ENCODE measurements around the gene CIPC.

The CIPC gene

DNA sequence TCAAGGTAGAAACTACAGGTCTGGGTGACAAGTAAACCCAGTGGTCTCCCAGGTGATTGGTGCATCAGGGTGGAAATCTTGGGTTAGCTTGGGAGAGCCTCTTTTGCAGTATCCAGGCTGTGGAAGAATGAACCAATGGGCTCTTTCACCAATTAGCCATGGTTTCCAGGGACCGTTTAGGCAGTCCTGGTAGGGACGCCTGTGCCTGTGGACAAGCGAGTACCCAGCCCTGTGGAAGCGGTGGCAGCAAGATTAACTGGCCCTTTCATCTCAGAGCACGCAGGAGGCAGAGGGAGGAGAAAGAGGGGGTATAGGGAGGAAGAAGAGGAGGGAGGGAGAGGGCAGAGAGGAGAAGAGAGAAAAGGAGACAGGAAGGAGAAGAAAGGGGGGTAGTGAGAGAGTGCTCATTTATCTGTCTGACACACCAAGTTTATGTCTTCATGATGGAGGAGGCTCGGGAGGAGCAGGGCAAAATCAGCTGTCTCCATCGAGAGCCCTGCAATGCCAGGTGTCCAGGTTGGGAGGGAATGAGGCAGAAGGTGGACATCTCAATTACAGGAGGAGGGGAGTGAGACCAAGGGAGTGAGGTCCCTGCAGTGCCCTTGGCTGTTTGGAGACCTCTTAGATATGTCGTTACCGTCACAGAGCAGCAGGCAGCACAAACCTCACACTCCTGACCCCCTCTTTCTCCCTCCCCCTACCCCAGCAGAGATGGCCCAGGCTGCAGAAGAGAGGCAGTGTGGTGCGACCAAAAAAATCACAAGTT lies 48.1 kb downstream of the CIPC start:
- no peaks in the 10 kb centered on the region for H3K36me3 ChIP-seq (ENCODE audit: control insufficient read depth, insufficient read depth, low read length)
- no peak for TF ChIP-seq CTCF (IDR thresholded peaks at IDR 0.05; ENCODE audit: insufficient read depth, low read length, poor library complexity, severe bottlenecking)
- no peak overlapping the region for H3K4me3 ChIP-seq (replicated peaks; ENCODE audit: low read depth, low read length)
- no peaks in the 10 kb centered on the region; the same call in none of the 2 replicates for H3K27me3 ChIP-seq (replicated peaks; ENCODE audit: control insufficient read depth, insufficient read depth, low read length)
- no peak for DNase-seq (ENCODE audit: extremely low read depth, insufficient read length)

DNA sequence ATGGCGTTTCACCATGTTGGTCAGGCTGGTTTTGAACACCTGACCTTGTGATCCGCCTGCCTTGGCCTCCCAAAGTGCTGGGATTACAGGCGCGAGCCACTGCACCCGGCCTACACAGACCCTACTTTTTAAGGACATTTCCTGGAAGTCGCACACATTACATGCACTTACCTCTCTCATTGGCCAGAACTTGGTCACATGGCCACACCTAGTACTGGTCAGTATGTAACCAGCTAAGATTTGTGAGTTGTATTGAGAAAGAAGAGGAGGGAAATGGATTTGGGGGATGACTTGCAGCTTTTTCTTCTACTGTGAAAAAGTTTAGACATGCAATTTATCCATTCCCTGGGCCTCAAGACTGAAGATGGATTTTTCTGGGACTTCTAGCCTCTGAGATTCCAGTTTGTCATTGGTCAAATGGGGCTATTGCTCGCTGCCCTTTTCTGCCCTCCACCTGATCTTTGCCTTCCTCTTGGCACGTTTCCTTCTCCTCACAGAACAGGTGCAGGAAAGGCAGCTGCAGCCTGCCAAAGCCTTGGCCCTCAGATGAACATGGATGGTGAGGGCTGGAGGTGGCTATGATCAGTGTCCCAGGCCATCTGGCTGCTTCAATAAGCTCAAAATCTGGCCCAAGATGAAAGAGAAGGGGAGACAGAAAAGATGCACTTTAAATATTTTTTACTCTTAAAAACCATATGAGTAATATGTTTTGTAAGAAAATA lies 50.6 kb downstream of the CIPC start:
- TF ChIP-seq CTCF (IDR thresholded peaks at IDR 0.05; ENCODE audit: insufficient read depth, low read length, poor library complexity, severe bottlenecking), result no peak
- Histone ChIP-seq H3K27me3 (replicated peaks; ENCODE audit: control insufficient read depth, insufficient read depth, low read length) (no peaks in the 10 kb centered on the region; the same call in 1 of the 2 replicates), H3K4me3 (replicated peaks; ENCODE audit: low read depth, low read length) (no peak overlapping the region), H3K36me3 (ENCODE audit: control insufficient read depth, insufficient read depth, low read length) (no peaks in the 10 kb centered on the region)
- no peak for DNase-seq (ENCODE audit: extremely low read depth, insufficient read length)

GRCh38 chr14:77151245-77151644 lies 53.2 kb downstream of the CIPC start:
- H3K27me3 ChIP-seq (replicated peaks; ENCODE audit: control insufficient read depth, insufficient read depth, low read length), result peaks cover 1% of the 10 kb centered on the region; the same call in 1 of the 2 replicates
- no peak overlapping the region for H3K4me3 ChIP-seq (replicated peaks; ENCODE audit: low read depth, low read length)
- H3K36me3 ChIP-seq (ENCODE audit: control insufficient read depth, insufficient read depth, low read length), result no peaks in the 10 kb centered on the region
- peak; percentile 68 for TF ChIP-seq CTCF (IDR thresholded peaks at IDR 0.05; ENCODE audit: insufficient read depth, low read length, poor library complexity, severe bottlenecking)
- DNase-seq (ENCODE audit: extremely low read depth, insufficient read length), result no peak

DNA sequence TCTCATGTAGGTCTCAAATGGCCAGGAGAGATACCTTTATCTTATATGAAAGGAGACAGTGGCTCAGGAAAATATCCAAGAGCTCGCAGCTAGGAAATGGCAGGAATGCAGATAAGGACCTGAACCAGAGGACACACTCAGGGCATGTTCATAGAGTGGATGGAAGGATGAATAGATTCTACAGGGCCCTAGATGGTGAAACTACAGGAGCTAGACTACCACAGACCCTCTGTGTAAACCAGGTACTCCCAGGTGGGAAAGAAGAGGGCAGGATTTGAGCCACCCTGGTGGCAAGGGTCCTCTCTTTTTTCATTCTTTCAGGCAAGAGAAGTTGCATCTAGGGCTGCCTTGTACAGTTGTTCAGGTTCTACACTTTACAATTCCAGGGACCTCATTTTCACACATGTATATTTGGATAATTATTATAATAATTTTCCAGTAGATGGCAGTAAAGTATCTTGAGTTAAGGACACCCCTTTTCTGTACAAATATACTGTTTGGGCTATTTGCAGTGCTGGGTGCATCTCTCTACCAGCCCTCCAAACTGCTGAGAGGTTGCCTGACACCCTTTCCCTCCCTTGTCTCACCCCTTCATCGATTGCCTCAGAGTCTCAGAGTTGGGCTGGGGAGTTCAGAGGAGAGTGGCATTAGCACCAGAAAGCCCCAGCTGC lies 54.0 kb downstream of the CIPC start:
- TF ChIP-seq CTCF (IDR thresholded peaks at IDR 0.05; ENCODE audit: insufficient read depth, low read length, poor library complexity, severe bottlenecking), result no peak
- DNase-seq (ENCODE audit: extremely low read depth, insufficient read length), result no peak
- Histone ChIP-seq H3K36me3 (ENCODE audit: control insufficient read depth, insufficient read depth, low read length) (no peaks in the 10 kb centered on the region), H3K4me3 (replicated peaks; ENCODE audit: low read depth, low read length) (no peak overlapping the region), H3K27me3 (replicated peaks; ENCODE audit: control insufficient read depth, insufficient read depth, low read length) (peaks cover 1% of the 10 kb centered on the region; the same call in 1 of the 2 replicates)

GRCh38 chr14:77153802-77154201 lies 55.7 kb downstream of the CIPC start:
- peaks cover 5% of the 10 kb centered on the region for H3K27me3 ChIP-seq (replicated peaks; ENCODE audit: control insufficient read depth, insufficient read depth, low read length)
- no peaks in the 10 kb centered on the region for H3K36me3 ChIP-seq (ENCODE audit: control insufficient read depth, insufficient read depth, low read length)
- no peak for DNase-seq (ENCODE audit: extremely low read depth, insufficient read length)
- H3K4me3 ChIP-seq (replicated peaks; ENCODE audit: low read depth, low read length), result no peak overlapping the region
- no peak for TF ChIP-seq CTCF (IDR thresholded peaks at IDR 0.05; ENCODE audit: insufficient read depth, low read length, poor library complexity, severe bottlenecking)
